Stimulated activated CD4-positive, alpha-beta T cell treated with anti-CD3 and anti-CD28 coated beads, Interleukin-15, amount 100 ng/mL, for 48 hours (primary cell): Measurements from ENCODE around the gene FANCC.

Source experiments
- DNase-seq, 2 donors: peaks; one replicate each; pipeline ENCODE4 v3.0.0-alpha.2; 2020; ENCODE audit warnings: low read depth in 2 of 2

Gene FANCC

DNA sequence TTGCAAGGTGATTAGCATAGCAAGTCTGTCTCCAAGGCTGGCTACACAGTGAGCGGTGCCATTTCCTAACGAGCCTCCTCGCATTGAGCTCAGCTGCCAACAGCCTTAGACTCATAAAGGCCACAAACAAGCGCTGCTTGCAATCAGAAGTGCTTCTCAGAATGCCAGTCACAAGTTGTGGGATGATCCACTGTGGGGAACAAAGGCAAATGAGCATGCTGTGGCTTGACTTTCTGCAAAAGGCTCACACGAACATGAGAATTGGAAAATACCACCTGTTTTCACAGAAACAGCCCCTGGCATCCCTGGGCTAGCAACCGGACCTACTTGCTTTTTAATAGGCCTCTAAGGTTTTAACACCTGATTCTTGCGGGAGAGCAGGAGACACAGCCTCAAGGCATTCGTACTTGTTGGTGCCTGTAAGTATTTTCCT is 215.5 kb downstream of the FANCC start:
- DNase-seq, result no peak

DNA sequence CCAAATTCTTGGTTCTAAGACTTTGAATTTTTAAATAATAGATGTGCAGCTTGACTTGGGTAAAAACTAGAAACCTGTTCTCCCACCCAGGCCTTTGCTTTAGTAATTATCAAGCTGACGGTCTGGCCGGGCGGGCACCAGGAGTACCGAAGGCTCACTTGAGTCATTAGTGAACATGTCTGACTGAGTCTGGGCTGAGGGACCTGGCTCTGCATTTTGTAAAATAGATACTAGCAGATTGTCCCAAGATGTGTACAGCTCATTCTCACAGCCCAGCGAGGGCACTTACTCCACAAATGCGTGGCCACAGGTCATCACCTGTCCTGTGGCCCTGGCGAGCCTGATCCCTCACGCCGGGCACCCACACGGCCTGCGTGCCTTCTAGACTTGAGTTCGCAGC is 216.2 kb downstream of the FANCC start:
- no peak for DNase-seq

DNA sequence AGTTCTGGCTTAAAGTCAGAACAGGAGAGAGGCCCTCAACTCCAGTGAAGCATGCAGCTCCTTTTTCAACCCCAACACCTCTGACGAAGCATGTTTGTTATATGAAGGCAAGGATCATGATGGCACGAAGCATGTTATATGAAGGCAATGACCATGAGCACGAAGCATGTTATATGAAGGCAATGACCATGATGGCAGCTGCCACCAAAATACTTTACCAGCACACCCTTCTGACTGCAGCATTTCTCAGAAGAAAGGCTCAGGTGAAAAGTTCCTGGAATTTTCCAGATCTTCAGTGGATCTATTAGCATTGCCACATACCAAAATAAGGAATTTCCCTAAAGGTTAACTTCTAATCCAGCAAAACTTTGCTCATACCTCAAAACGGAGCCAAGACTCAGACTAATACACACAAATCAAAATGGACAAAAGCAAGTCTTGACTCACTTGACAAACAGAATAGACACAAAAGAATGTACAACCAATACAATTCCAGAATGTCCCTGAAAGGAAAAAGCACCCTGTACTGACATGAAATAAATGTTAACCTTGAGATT is 217.4 kb downstream of the FANCC start:
- DNase-seq, result no peak

DNA sequence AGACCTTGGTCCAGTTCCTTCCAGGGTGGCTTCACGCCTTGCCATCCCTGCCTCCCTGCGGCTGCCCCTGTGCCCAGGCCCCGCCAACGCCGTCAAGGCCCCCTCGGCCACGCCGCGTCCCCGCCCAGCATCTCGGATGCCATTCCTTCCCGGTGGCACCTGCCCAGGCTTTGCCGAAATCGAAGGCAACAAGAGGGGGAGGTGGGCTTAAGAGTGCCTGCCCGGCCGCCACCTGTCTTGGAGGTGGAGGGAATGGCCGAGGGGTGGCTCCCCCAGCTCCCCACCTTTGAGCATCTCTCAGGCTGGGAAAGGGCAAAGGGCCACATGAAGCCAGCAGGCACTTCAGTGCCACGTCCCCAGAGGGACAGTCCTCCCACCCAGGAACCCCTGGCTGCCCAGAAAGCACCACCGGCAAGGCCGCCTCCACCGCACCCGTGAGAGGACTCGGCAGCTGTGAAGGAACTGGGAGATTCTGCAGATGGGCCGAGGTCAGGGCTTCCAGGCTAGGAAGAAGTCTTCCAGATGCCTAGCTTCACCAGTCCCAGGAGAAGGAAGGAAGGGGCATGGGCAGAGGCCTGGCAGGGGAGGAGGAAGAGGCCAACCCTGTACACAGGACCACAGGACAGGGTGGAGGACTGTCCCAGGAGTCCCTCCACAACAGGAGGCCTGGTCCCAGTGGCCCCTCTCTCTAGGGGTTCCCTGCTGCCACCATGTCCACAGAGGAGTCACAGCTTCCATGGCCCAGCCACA is 218.0 kb downstream of the FANCC start:
- DNase-seq, result no peak

DNA sequence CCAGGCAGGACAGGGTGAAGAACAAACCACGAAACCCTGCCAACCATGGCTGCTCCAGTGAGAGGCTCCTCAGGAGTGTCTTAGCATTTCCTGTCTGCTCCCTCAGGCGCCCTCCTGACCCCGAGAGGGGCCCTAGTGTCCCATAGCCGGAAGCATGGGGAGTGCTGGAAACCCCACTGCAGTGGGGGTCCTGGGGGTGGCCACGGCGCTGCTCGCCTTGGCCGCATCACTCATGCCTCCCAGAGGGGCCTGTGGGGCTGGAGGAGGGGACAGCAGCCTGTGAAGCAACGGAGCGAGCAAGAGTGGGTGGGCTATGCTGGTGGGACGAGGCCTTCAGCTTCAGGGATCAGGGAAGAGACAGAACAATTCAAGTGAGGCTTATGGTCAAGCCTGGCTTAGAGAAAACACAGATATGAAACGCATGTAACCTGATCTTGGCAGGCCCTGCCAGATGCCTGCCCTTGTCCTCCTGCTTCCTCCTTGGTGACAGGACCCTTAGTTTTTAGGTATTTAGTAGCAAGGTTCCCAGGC is 219.1 kb downstream of the FANCC start:
- DNase-seq, result no peak

DNA sequence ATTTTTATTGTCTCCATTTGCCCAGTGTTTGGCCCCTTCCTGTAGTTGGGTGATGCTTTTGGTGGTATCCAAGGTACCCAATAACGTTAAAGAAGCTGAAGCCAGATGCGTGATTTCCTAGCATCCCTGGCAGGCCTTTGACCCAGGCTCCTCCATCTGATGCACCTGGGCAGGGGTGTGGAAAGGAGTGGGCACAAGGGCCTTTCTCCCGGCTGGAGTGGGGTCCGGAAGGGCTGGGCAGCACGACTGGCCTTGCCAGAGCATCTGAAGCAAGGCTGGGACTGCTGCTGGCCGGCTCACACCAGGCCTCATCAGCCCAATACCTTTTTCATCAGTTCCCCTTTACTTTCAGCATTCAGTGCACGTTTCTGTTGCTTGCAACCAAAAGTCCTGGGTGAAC is 220.2 kb downstream of the FANCC start:
- no peak for DNase-seq

DNA sequence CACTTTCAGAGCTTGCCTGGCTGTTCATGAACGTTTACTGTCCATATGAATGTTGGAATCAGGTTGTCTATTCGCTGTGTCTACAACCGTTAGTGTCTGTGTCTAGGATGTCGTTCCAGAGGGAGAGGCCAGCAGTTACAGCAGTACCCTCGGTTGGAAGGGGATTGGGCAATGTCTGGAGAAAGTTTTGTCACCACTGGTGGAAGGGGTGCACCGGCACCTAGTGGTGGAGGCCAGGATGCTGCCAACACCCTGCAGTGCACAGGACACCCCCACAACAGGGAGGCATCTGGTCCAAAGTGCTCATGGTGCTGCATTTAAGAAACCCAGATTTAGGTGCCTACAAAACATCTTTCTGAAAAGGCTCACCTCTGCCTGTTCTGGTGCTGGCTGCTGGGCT is 220.7 kb downstream of the FANCC start:
- no peak for DNase-seq

DNA sequence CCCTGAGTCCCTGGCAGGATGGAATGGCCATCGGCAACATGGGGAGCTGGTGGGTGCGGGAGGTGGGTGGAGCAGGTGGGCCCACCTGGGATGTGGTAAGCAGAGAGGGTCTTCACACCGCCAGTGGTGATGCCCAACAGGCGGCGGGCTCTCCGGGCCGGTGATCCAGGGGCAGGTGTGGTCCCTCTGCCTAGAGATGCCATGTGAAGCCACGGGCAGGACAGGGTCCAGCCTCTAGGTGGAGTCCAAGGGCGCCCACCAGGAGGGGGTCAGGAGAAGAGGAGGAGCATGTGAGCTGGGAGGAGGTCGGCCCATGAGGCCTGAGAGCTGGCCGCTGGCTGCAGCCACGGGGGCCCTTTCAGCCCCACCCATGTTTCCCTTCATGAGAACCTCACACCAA is 221.1 kb downstream of the FANCC start:
- DNase-seq, result no peak

DNA sequence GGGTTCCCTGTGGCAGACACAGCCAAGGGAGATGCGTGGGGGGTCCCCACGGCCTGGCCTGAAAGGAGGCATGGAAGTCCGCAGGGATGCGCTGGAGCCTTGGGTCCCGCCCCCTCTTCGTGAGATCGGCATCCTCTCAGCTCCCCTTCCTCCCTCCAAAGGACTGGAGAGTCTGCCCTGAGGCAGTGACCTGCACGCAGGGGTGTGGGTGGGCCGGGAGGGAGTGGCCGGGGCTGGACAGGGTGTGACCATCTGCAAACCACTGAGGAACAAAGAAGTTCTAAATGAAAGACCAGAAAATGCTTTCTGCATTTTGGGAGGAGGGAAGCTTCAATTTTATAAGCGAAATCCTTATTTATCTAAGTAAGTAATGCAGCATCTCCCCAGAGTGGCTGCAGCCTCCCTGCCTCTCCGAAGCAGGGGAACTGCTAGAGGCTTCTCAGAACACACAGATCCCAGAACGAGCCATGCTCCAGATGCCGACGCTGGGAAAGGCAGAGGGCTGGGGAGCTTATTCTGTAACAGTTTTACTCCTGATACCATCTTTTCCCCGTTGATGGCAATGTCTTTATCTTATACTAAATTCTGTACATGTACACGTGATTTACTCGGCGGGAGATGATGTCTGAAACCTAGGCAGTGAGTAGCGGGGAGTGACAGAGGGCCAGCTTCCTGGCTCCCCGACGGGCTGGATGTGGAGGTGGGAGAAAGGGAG is 221.7 kb downstream of the FANCC start:
- no peak for DNase-seq

DNA sequence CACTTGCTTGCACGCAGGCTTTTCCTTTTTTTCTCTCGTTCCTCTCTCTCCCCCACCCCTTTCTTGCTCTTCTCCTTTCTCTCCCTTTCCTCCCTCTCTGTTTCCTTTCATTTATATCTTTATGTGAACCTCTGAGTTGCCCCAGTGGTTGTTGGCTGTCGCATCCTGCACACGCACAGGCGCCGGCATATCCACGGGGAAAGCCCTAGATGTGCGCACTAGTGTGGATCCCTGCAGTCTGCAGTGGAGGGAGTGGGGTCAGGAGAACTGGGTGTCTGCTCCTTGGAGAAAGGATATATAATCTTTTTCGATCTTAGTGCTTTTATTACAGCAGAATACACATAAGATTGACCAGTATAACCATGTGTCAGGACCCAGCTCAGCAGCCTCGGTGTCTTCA is 223.5 kb downstream of the FANCC start:
- no peak for DNase-seq

DNA sequence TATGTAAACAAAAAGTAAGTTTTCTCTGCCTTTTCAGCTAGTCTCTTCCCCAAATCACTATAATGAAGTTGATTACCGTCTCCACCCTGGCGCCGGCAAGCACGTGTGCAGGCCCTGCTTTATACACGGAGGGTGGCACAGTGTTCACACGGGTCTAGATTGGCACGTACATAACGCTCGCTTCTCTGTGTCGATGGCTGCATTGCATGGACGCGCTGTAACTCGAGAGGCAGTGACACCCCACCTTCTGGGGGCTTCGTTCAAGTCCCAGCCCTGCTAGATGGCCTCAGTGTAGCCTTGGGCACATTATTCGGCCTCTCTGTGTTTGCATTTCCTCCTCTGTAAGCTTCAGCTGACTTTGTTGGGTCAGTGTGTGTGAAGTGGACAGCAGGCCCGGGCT is 223.9 kb downstream of the FANCC start:
- no peak for DNase-seq

DNA sequence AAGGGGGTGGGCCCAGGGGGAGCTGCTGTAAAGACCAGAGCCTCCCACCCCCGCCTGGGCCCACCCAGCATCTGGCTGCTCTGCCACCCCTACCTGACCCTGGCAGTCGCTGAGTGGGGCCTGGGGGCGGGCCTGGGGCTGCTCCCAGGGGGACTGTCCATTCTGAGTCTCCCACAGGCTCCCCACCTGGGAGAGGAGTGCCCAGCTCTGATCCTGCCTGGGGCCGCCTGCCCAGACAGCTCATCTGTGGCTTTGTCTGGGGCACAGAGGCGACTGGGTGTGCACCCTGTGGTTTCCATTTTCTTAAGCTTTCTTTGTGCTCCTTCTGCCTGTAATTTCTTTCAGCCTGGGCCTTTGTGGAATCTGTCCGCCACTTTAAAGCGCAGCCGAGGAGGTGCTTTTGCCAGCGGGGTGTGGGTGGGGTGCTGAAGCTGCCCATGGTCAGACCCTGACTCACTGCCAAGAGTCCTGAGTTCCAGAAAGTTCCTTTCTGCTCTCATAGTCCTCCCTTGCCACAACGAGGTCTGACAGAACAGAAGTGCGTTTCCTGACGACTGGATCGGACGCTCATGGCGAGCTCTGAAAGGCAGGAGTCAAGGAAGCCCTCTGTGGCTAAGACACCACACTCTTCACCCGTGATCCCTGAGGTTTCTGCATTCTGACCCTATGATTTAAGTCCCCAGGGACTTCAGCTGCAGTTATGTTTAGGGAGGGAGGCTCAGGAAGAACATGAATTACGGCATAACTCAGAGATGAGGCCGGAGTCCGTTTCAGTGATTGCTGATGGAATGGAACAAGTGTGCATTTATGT is 225.0 kb downstream of the FANCC start:
- no peak for DNase-seq

DNA sequence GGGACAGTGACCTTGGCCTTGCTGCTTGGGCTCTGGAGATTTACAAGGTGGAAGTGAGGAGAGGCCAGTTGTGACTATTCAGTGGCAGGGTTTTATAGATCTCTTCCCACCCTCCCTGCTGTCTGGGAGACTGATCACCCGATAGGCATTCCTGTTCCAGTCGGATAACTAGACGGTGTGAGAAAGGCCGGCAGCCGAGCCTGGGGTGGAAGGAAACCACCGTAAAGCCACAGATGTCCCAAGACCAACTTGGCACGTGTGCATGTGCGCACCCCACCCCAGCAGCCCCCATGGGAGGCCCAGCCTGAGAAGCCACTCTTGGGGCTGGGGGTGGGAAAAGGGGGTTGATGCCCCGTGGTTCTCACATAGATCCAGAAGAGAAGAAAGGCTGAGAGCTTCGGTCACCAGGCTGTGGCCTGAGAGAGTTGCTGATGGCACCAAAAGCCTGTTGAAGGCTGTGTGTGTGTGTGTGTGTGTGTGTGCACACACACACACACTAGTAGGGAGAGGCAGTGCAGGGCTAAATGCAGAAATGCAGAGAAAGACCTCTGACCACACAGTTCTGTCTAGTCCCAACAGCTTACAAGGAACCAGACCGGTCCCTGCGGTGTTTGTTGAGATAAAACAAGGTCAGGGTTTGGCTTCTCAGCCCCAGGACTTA is 225.8 kb downstream of the FANCC start:
- DNase-seq, result no peak

DNA sequence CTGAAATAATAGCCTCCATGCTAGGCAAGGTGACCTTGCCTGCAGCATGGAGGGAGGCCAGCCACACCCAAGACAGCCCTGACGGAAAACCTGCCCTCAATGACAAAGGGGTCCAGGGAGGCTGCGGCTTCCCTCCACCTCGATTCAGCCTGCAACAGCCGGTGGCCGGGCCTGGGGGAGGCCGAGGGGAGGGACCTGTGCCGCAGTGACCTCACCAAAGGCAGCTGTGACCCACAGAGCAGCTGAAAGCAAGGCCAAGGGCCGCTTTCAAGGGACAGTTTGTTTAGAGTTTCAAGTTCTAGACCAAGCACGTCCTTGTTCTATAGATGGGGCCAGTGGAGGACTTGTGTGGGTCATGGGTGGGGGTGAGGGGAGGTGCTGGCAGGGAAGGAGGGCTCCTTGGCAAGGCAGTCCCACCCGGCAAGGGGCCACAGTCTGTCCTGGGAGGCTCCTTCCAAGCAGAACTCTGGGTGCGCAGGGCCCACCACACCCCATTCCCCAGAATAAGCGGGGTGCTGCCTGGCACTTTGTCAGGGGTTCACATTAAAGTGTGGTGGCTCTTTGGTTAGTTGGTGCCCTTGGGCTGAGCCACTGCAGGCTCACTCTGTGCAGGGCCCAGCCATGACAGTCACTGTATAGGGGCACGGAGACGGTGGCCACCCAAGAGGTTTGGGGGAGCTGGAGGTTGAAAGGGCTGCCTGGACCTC is 226.5 kb downstream of the FANCC start:
- no peak for DNase-seq

DNA sequence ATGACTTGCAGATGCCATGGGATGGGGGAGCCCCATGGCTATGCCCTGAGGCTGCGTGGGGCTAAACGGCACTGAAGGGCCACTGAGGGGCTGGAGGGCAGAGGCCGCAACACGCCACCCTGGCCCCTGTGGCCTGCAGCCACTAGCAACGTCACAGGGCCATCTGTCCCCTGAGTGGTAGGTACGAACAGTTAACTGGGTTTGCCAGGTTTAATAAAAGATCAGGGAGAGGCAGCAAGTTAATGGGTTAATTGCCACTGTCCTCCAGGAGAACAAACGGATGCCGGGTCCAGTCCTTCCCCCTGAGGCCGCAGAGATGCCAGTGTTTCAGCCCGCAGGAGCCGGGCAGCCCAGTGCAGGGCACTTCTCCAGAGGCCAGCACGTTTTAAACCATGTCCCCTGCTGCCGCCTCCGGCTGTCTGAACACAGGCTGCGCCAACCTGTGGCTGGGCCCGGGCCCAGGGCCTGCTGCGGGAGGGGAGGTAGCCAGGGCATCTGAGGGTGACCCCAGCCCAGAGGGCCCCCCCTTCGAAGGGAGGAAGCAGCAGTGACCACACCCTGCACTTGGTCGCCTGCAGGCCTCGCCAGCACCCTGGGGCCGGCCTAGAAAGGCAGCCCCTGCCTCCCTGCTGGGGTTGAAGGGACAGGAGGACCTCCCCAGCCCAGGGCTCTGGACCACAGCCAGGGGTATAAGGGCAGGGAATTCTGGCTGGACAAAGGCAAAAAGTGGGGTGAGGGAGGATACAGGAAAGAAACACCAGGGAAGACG is 227.3 kb downstream of the FANCC start:
- no peak for DNase-seq

DNA sequence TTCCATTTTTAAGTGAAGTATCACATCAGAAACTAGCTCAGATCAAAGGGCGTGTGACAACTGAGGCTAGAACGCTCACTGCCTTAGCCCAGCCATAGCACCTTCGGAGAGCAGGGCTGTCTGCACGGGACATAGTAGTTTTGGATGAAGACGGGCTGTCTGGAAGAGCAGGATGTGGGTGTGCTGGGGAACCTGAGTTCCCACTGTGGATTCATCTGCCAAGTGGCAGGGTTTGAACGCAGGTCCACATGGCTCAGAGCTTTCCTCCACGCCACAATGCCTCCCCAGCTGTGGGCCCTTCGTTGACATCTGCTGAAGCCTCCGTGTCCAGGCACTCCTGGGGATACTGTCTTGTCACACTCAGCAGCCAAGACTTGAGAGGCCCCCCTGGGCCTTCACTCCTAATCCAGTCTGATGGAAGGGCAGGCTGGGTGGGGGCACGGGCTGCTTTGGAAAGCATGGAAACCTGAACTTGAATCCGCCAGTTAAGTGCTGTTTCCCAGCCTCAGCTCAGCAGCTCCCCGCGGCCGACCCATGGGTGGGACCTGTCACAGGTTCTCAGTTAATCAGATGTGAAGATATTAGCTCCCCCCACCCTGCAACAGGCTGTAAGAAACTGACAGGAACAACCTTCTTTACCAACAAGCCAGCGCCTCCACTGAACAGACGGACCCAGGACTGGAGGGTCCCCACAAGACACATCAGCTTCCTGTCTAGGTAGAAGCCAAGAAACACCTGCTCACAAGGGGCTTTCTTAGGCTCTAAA is 228.1 kb downstream of the FANCC start:
- no peak for DNase-seq

DNA sequence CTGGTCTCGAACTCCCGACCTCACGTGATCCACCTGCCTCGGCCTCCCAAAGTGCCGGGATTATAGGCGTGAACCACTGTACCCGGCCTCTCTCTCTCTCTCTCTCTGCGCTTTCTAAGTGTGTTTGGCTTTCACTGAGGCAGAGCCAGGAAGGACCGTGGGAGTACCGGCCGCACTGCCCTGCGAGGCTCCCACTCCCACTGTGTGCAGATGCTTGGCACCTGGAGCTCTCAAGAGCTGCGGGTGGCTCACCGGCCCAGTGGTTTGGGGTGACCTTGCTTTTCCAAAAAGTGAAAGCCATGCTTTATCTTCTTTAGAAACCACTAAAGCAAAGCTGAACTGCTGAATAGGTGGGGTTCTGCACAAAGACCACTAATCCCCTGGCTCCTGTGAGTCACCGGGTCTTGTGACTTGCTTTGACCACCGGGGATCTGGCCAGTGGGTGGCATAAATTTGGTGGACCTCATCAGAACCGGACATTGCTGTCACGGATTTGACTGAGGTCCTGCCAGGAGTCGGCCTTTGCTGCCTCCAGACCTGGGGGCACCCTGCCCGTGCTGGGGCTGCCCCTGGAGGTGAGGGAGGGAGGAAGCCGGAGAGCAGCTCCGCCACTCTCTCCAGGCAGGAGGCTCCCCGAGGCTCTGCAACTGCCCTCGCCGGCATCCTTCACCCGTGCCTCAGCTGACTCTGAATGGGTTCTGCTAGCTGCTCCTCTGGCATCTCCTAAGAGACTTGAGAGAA is 228.9 kb downstream of the FANCC start:
- no peak for DNase-seq

DNA sequence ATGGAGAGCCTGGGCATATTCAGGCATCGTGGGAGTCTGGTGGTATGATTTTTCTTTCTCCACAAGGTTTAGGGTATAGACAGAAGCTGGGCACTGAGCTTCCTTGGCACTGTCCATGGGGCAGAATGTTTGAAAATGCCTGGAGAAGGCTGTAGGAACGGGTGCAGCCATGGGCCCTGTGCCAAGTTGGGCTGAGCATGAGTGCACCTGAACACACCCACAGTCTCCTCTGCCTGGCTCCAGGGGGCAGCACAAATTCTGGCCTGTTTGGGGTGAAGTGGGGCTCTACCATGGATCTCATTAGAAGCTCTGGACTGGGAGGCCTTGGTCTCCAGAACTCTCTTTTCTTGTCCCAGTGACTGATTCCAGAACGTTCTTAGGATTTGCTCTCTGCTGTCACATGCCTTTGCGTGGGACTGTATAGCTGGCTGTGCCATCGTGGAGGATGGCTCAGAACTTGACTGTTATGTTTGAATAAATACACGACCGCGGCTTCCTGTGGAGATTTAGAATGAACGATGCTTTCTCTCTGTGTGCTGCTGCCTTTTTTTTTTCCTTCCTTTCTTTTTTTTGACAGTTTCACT is 229.8 kb downstream of the FANCC start:
- DNase-seq, result no peak
